ENCODE data around the gene ISM2. TPM values are rescaled to one million over a fixed set of nuclear protein-coding genes. Genes with fewer than 3 reads are reported as not detected.

Gene ISM2
- total and polyA plus RNA-seq, 8 donors = 0.23 to 0.37 TPM; not detected in 6

DNA sequence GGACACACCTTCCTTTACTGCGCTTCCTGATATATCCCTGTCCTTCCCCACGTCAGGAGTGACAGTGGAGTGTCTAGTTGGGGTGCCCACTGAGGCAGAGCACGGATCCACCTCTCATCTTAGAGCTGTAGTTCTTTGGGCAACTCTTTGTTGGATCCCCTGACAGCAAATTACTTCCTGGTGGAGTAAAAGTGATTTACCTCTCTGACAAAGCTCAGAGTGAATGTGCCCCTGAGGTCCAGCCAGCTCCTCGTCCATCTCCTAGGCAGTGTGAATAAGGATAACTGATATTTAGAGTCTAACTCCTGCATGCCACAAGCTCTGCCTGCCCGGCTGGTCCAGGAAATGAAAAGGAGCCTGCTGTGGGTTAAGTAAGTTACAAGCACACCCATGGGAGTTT, 24.7 kb downstream of the ISM2 start:
- Histone ChIP-seq H3K4me1 (no peaks in the 10 kb centered on the region), H3K27me3 (peaks cover 0 to 7% (median 0%) of the 10 kb centered on the region in 3 donors), H3K27ac (no peak overlapping the region), H3K9me3 (no peaks in the 10 kb centered on the region), H3K36me3 (peaks cover 9 to 14% (median 14%) of the 10 kb centered on the region in 4 donors), H3K4me3 (no peak overlapping the region)
- 59 to 76% (median 74%) methylated on average over 4 to 5 of the region's 5 CpGs for WGBS, 5 donors
- intact Hi-C loops (cut with DNase I; ENCODE audit: low total_unique reads) = no loop called here
- TF ChIP-seq POLR2AphosphoS5 (IDR thresholded peaks at IDR 0.05) (no peak), EP300 (IDR thresholded peaks at IDR 0.05) (no peak), POLR2A (IDR thresholded peaks at IDR 0.05) (no peak)
- TF ChIP-seq, protein P1, sequence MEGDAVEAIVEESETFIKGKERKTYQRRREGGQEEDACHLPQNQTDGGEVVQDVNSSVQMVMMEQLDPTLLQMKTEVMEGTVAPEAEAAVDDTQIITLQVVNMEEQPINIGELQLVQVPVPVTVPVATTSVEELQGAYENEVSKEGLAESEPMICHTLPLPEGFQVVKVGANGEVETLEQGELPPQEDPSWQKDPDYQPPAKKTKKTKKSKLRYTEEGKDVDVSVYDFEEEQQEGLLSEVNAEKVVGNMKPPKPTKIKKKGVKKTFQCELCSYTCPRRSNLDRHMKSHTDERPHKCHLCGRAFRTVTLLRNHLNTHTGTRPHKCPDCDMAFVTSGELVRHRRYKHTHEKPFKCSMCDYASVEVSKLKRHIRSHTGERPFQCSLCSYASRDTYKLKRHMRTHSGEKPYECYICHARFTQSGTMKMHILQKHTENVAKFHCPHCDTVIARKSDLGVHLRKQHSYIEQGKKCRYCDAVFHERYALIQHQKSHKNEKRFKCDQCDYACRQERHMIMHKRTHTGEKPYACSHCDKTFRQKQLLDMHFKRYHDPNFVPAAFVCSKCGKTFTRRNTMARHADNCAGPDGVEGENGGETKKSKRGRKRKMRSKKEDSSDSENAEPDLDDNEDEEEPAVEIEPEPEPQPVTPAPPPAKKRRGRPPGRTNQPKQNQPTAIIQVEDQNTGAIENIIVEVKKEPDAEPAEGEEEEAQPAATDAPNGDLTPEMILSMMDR (IDR thresholded peaks at IDR 0.05) = no peak
- no peak for DNase-seq

DNA sequence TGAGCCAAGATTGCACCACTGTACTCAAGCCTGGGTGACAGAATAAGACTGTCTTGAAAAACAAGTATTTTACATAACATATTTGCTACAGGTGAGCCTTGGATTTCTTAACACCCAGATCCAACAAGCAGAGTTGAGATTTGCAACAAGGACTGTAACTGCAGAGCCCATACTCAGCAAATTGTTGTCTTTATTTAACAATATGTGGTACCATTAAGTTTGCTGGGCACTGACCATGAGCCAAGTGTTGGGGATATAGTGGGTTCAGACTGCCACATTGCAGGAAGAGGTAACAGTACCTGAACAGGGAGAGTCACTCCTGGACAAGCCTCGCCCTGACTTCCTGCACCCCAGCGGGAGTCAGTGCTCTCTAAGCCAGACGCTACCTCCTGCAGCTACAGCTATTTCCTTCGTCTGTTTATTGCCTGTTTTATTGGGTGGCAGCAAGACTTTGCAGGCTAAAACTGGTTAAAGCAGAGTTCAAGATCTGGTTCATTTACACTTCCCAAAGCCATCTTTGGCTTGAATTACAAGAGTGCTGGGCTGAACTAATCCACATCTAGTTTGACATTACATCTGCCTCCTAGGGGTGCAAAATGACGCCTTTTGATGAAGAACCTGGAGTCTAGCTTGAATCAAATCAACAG, 28.3 kb downstream of the ISM2 start:
- no peak for DNase-seq
- no peak for TF ChIP-seq POLR2A (IDR thresholded peaks at IDR 0.05)
- TF ChIP-seq, protein P1 (IDR thresholded peaks at IDR 0.05) = no peak
- TF ChIP-seq POLR2AphosphoS5 (IDR thresholded peaks at IDR 0.05) = no peak
- TF ChIP-seq EP300 (IDR thresholded peaks at IDR 0.05) = no peak
- intact Hi-C loops (cut with DNase I; ENCODE audit: low total_unique reads) = no loop called here
- WGBS, 5 donors = 76 to 90% (median 85%) methylated on average over 5 of the region's 5 CpGs
- peaks cover 0 to 7% (median 0%) of the 10 kb centered on the region in 3 donors for H3K27me3 ChIP-seq
- peaks cover 32 to 50% (median 50%) of the 10 kb centered on the region in 4 donors for H3K36me3 ChIP-seq
- H3K4me3 ChIP-seq = no peak overlapping the region
- no peaks in the 10 kb centered on the region for H3K4me1 ChIP-seq
- H3K27ac ChIP-seq = no peak overlapping the region
- H3K9me3 ChIP-seq = no peaks in the 10 kb centered on the region

DNA sequence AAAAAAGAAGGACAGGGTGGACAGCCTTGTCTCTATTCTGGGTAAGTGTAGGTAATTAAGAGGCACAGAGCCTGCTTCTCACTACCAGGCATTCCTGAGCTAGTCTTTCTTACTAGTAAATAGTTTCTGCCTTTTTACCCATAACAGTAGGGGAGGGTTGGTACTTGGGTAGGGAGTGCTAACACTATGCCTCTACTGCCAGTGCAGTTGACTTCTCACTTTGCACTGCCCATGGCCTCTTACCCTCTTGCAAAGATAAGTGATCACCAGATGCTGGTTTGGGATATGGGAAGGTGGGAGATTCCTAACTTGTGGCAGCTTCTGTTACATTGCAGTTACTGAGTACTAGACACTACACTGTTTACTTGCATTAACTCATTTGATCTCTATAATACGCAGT, 29.1 kb downstream of the ISM2 start:
- Histone ChIP-seq H3K27ac (no peak overlapping the region), H3K4me1 (no peaks in the 10 kb centered on the region), H3K27me3 (peaks cover 0 to 3% (median 0%) of the 10 kb centered on the region in 3 donors), H3K9me3 (no peaks in the 10 kb centered on the region), H3K36me3 (peaks cover 40 to 58% (median 58%) of the 10 kb centered on the region in 4 donors), H3K4me3 (no peak overlapping the region)
- intact Hi-C loops (cut with DNase I; ENCODE audit: low total_unique reads) = no loop called here
- DNase-seq = no peak
- TF ChIP-seq POLR2AphosphoS5 (IDR thresholded peaks at IDR 0.05) (no peak), POLR2A (IDR thresholded peaks at IDR 0.05) (no peak), EP300 (IDR thresholded peaks at IDR 0.05) (no peak)
- TF ChIP-seq, protein P1 (IDR thresholded peaks at IDR 0.05) = no peak
- WGBS, 5 donors = 76 to 94% (median 86%) methylated on average over 1 of the region's 1 CpG

DNA sequence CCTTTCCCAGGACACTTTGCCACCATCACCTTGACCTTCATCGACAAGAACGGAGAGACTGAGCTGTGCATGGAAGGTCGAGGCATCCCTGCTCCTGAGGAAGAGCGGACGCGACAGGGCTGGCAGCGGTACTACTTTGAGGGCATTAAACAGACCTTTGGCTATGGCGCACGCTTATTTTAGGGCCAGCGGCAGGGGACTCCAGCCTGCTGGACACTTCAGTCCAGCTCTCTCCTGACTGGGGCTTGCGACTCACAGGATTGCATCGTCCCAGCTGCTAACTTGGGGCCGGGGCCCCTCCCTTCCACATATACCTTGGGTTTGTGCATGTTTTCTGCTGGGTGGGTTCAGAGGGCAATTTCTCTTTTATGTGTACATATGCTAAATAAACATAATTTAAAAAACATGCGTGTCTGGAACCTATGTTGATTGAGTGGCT, 29.5 kb downstream of the ISM2 start:
- peaks cover 45 to 63% (median 62%) of the 10 kb centered on the region in 4 donors for H3K36me3 ChIP-seq
- H3K27me3 ChIP-seq = no peaks in the 10 kb centered on the region
- H3K9me3 ChIP-seq = no peaks in the 10 kb centered on the region
- WGBS, 5 donors = 78 to 89% (median 84%) methylated on average over 14 of the region's 14 CpGs
- H3K4me3 ChIP-seq = no peak overlapping the region
- H3K27ac ChIP-seq = no peak overlapping the region
- H3K4me1 ChIP-seq = no peaks in the 10 kb centered on the region
- intact Hi-C loops (cut with DNase I; ENCODE audit: low total_unique reads) = no loop called here
- DNase-seq = no peak
- TF ChIP-seq EP300 (IDR thresholded peaks at IDR 0.05) (no peak), POLR2AphosphoS5 (IDR thresholded peaks at IDR 0.05) (no peak), POLR2A (IDR thresholded peaks at IDR 0.05) (no peak)
- TF ChIP-seq, protein P1 (IDR thresholded peaks at IDR 0.05) = no peak

Measured in stomach (tissue), 9 donors.